ENCODE data around the gene BICC1. TPM values are rescaled to one million over a fixed set of nuclear protein-coding genes. Genes with fewer than 3 reads are reported as not detected.

The BICC1 gene
- total and polyA plus RNA-seq, 2 of the 4 experiments (the other 2 are of a cell fraction): 5.7 to 42.5 TPM

DNA sequence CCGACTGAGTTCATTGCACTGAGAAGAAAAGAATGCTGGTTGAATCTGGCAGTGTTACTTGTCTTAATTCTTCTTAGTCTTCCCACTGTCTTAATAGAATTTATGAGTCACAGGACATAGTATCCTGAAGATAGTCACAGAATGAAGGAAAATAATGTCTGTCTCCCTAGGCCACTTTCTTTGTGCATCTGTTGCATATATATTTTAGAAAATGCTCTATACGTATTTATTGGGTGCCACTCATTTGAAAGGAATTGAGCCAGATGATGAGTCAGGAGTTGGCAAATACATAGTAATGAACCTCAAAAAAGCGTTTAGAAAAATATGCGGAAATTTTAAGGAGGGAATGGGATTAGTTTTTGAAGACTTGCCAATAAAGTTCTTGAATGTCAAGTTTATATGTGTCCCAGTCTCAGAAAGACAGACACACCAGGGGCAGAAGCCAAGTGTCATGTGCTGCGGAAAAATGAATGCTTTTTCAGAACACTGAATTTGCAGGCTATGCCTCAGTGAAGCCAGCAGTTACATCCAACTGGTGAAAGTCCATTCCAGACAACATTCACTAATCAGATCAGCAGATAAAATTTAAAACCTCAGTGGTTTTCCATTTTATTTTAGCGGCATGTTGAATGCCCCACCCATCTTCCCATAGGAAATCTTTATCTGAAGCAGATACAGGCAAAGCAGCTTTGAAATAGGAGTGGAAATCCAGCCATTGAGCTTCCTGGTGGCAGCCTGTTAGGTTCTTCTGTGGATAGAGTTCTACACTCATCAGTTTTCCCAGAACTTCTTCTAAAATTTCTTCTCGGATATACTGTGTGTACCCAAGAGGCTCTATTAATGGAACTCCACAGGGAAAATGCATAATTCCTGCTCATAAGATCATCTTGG is 308.4 kb downstream of the BICC1 start (continued):
- no peak for TF ChIP-seq MAFK (IDR thresholded peaks at IDR 0.05; ENCODE audit: low read depth, low read length)

DNA sequence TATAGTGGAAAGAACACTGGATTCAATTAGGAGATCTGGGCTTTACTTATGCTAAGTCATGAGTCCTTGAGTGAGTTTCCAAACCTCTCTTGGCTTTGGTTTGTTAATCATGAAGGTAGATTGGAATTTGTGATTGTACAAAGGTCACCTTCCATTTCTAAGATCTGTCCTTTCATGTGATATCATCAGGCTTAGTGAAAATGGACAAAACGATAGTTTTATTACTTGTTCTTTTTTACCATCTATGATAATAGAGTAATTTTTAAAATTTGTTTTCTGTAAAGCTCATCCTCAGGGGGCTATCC is 309.0 kb downstream of the BICC1 start:
- no peak overlapping the region for H3K27ac ChIP-seq (ENCODE audit: insufficient read depth, low read length)
- POLR2A ChIA-PET (ENCODE audit: unreplicated experiment): no interaction called here
- TF ChIP-seq CEBPB (IDR thresholded peaks at IDR 0.05; ENCODE audit: low read depth, low read length) (no peak), RAD21 (IDR thresholded peaks at IDR 0.05; ENCODE audit: low read length) (no peak), SMC3 (IDR thresholded peaks at IDR 0.05; ENCODE audit: low read depth, low read length) (no peak), NFE2L2 (IDR thresholded peaks at IDR 0.05; ENCODE audit: low read depth, low read length) (no peak), MXI1 (IDR thresholded peaks at IDR 0.05; ENCODE audit: borderline replicate concordance, low read depth, low read length) (no peak), CHD1 (IDR thresholded peaks at IDR 0.05; ENCODE audit: low read depth, low read length) (no peak), RCOR1 (IDR thresholded peaks at IDR 0.05; ENCODE audit: insufficient replicate concordance, low read length) (no peak), RFX5 (IDR thresholded peaks at IDR 0.05; ENCODE audit: low read depth, low read length) (no peak), FOS (IDR thresholded peaks at IDR 0.05; ENCODE audit: low read depth, low read length) (no peak), POLR2A (IDR thresholded peaks at IDR 0.05; ENCODE audit: low read depth, low read length) (no peak)
- TF ChIP-seq, protein P1, sequence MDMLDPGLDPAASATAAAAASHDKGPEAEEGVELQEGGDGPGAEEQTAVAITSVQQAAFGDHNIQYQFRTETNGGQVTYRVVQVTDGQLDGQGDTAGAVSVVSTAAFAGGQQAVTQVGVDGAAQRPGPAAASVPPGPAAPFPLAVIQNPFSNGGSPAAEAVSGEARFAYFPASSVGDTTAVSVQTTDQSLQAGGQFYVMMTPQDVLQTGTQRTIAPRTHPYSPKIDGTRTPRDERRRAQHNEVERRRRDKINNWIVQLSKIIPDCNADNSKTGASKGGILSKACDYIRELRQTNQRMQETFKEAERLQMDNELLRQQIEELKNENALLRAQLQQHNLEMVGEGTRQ (IDR thresholded peaks at IDR 0.05; ENCODE audit: low read depth, low read length): no peak
- TF ChIP-seq, protein P2, sequence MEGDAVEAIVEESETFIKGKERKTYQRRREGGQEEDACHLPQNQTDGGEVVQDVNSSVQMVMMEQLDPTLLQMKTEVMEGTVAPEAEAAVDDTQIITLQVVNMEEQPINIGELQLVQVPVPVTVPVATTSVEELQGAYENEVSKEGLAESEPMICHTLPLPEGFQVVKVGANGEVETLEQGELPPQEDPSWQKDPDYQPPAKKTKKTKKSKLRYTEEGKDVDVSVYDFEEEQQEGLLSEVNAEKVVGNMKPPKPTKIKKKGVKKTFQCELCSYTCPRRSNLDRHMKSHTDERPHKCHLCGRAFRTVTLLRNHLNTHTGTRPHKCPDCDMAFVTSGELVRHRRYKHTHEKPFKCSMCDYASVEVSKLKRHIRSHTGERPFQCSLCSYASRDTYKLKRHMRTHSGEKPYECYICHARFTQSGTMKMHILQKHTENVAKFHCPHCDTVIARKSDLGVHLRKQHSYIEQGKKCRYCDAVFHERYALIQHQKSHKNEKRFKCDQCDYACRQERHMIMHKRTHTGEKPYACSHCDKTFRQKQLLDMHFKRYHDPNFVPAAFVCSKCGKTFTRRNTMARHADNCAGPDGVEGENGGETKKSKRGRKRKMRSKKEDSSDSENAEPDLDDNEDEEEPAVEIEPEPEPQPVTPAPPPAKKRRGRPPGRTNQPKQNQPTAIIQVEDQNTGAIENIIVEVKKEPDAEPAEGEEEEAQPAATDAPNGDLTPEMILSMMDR (conservative IDR thresholded peaks at IDR 0.05; ENCODE audit: low read depth, low read length): no peak
- TF ChIP-seq, protein P3, sequence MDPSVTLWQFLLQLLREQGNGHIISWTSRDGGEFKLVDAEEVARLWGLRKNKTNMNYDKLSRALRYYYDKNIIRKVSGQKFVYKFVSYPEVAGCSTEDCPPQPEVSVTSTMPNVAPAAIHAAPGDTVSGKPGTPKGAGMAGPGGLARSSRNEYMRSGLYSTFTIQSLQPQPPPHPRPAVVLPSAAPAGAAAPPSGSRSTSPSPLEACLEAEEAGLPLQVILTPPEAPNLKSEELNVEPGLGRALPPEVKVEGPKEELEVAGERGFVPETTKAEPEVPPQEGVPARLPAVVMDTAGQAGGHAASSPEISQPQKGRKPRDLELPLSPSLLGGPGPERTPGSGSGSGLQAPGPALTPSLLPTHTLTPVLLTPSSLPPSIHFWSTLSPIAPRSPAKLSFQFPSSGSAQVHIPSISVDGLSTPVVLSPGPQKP (IDR thresholded peaks at IDR 0.05; ENCODE audit: borderline replicate concordance, low read depth, low read length): no peak

More for the DNA sequence above, 309.0 kb downstream of the BICC1 start:
- no TSS peak for BruUV-seq (replicated peaks)
- DNase-seq (no peak), ATAC-seq (ENCODE audit: low read depth) (no peak)
- Histone ChIP-seq H3K36me3 (ENCODE audit: control insufficient read depth, insufficient read depth, low read length) (peaks cover 4% of the 10 kb centered on the region; the same call in 1 of the 2 replicates), H3K79me1 (ENCODE audit: low read depth in 1 of 2, low read length in 2 of 2) (no peaks in the 10 kb centered on the region), H4K91ac (ENCODE audit: insufficient read depth, low read depth, low read length) (no peak overlapping the region), H3K9me3 (ENCODE audit: control insufficient read depth, insufficient read depth, low read length) (no peaks in the 10 kb centered on the region), H2AK5ac (ENCODE audit: low read depth, low read length) (no peak overlapping the region), H3K23ac (ENCODE audit: low read depth, low read length) (no peak overlapping the region), H4K8ac (ENCODE audit: low read depth in 2 of 2, low read length in 2 of 2) (no peak overlapping the region), H2BK15ac (ENCODE audit: low read depth, low read length) (no peak overlapping the region), H3K4ac (ENCODE audit: low read depth, low read length) (no peak overlapping the region), H3K9me1 (ENCODE audit: insufficient read depth, low read length) (peaks cover 4% of the 10 kb centered on the region), H3K56ac (ENCODE audit: extremely low read depth, insufficient read depth, low read length) (no peak overlapping the region), H3K9ac (ENCODE audit: low read depth, low read length) (no peak overlapping the region), H3K4me3 (ENCODE audit: insufficient read depth, low read depth, low read length) (no peak overlapping the region), H2AFZ (replicated peaks; ENCODE audit: low read length, poor library complexity) (no peak overlapping the region), H4K5ac (ENCODE audit: low read depth, low read length) (no peak overlapping the region), H2BK20ac (ENCODE audit: low read depth, low read length) (no peak overlapping the region), H3K14ac (replicated peaks; ENCODE audit: low read depth, low read length) (no peak overlapping the region), H3K27me3 (ENCODE audit: control insufficient read depth, insufficient read depth, low read length) (no peaks in the 10 kb centered on the region), H2BK5ac (ENCODE audit: low read depth, low read length, poor library complexity, severe bottlenecking) (no peak overlapping the region), H3K4me1 (ENCODE audit: control insufficient read depth, insufficient read depth, low read length) (peaks cover 5% of the 10 kb centered on the region), H2BK120ac (ENCODE audit: low read depth, low read length) (no peak overlapping the region), H4K20me1 (ENCODE audit: insufficient read depth, low read length) (no peaks in the 10 kb centered on the region), H2AK9ac (replicated peaks; ENCODE audit: low read depth, low read length, poor library complexity) (no peak overlapping the region), H3K18ac (ENCODE audit: low read depth, low read length) (no peak overlapping the region), H3K4me2 (ENCODE audit: low read depth, low read length) (no peak overlapping the region)
- intact Hi-C loops (cut with micrococcal nuclease) (no loop called here), dilution Hi-C loops (cut with HindIII; ENCODE audit: low sequenced_read_pairs, unreplicated experiment) (no loop called here), in situ Hi-C loops (cut with MboI; ENCODE audit: low sequenced_read_pairs) (no loop called here)
- whole genome bisulfite sequencing, 2 experiments (ENCODE audit: extremely low coverage in 2 of 2, insufficient read length in 1 of 2): no CpG with 5 or more reads among the region's 1 CpG
- CTCF ChIA-PET: interaction anchor here (1.3 kb wide), 1 partner anchor 130 kb away, joined by 3 read pairs; no protein-coding TSS in a partner anchor

Measured in IMR-90 (cell line).